Neuron (in vitro differentiated cells): ENCODE data around the gene FOXC2.

Experiments used
- H2AFZ ChIP-seq: one replicate; pipeline ENCODE4 v1.6.1; 2013; ENCODE audit warnings: low read depth, mild to moderate bottlenecking, inconsistent platforms, low read length, moderate library complexity
- H3K27me3 ChIP-seq: one replicate; pipeline ENCODE4 v1.6.1; 2013; ENCODE audit warnings: low read length; ENCODE audit not compliant: insufficient read depth
- H3K36me3 ChIP-seq: one replicate; pipeline ENCODE4 v1.6.1; 2013; ENCODE audit warnings: low read length; ENCODE audit not compliant: insufficient read depth
- H3K4me1 ChIP-seq: one replicate; pipeline ENCODE4 v1.6.1; 2013; ENCODE audit warnings: low read length; ENCODE audit not compliant: insufficient read depth
- H3K4me3 ChIP-seq: 2 replicates; pipeline ENCODE4 v1.5.1; 2013; ENCODE audit warnings: mild to moderate bottlenecking, low read length, moderate library complexity
- H3K9me3 ChIP-seq: one replicate; pipeline ENCODE4 v1.6.1; 2013; ENCODE audit warnings: low read length

Gene FOXC2

GRCh38 chr16:86538196-86538780, 28.3 kb upstream of the FOXC2 start:
- Histone ChIP-seq H3K27me3 (no peaks in the 10 kb centered on the region), H3K4me1 (no peaks in the 10 kb centered on the region), H3K4me3 (no peak overlapping the region), H2AFZ (no peak overlapping the region), H3K9me3 (no peaks in the 10 kb centered on the region), H3K36me3 (peaks cover 45% of the 10 kb centered on the region)

GRCh38 chr16:86540894-86541293, 25.7 kb upstream of the FOXC2 start:
- Histone ChIP-seq H2AFZ (no peak overlapping the region), H3K27me3 (no peaks in the 10 kb centered on the region), H3K4me1 (no peaks in the 10 kb centered on the region), H3K36me3 (peaks cover 57% of the 10 kb centered on the region), H3K4me3 (no peak overlapping the region), H3K9me3 (no peaks in the 10 kb centered on the region)

DNA sequence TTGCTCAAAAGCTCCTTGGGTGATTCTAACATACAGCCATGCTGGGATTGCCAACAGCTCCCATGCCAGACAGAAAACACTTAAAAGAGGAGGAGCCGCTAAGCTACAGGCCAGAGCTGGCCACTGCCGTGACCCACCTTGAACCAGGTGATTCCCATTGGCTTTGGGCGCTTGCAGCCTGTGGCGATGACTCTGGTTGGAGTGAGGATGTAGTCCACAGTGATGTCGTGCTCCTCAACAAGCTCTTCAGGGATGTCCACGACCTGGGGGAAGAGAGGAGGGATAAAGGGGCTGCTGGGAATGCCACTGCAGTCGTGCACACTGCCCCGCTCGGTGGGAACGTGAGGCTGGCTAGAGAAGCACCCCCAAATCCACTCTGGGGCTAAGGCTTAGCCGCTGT, 25.1 kb upstream of the FOXC2 start:
- H3K4me1 ChIP-seq, result no peaks in the 10 kb centered on the region
- H2AFZ ChIP-seq, result no peak overlapping the region
- H3K9me3 ChIP-seq, result no peaks in the 10 kb centered on the region
- no peak overlapping the region for H3K4me3 ChIP-seq
- peaks cover 59% of the 10 kb centered on the region for H3K36me3 ChIP-seq
- H3K27me3 ChIP-seq, result no peaks in the 10 kb centered on the region

GRCh38 chr16:86542756-86543750, 23.6 kb upstream of the FOXC2 start:
- no peak overlapping the region for H3K4me3 ChIP-seq
- H3K27me3 ChIP-seq, result no peaks in the 10 kb centered on the region
- H3K36me3 ChIP-seq, result peaks cover 60% of the 10 kb centered on the region
- H2AFZ ChIP-seq, result no peak overlapping the region
- no peaks in the 10 kb centered on the region for H3K4me1 ChIP-seq
- no peaks in the 10 kb centered on the region for H3K9me3 ChIP-seq

- Histone ChIP-seq H3K4me3 (no peak overlapping the region), H3K4me1 (no peaks in the 10 kb centered on the region), H3K27me3 (no peaks in the 10 kb centered on the region), H2AFZ (no peak overlapping the region), H3K36me3 (peaks cover 52% of the 10 kb centered on the region), H3K9me3 (no peaks in the 10 kb centered on the region)
Observed at GRCh38 chr16:86545481-86545880, 21.1 kb upstream of the FOXC2 start.

GRCh38 chr16:86545954-86546637, 20.5 kb upstream of the FOXC2 start:
- peaks cover 51% of the 10 kb centered on the region for H3K36me3 ChIP-seq
- H3K4me1 ChIP-seq, result no peaks in the 10 kb centered on the region
- H3K27me3 ChIP-seq, result no peaks in the 10 kb centered on the region
- H2AFZ ChIP-seq, result no peak overlapping the region
- no peaks in the 10 kb centered on the region for H3K9me3 ChIP-seq
- H3K4me3 ChIP-seq, result no peak overlapping the region

- H3K4me1 ChIP-seq, result no peaks in the 10 kb centered on the region
- no peaks in the 10 kb centered on the region for H3K27me3 ChIP-seq
- no peak overlapping the region for H3K4me3 ChIP-seq
- no peak overlapping the region for H2AFZ ChIP-seq
- no peaks in the 10 kb centered on the region for H3K9me3 ChIP-seq
- peaks cover 49% of the 10 kb centered on the region for H3K36me3 ChIP-seq
Observed at GRCh38 chr16:86546638-86547013, 20.0 kb upstream of the FOXC2 start.

GRCh38 chr16:86547286-86547685, 19.3 kb upstream of the FOXC2 start:
- Histone ChIP-seq H3K4me1 (no peaks in the 10 kb centered on the region), H3K4me3 (no peak overlapping the region), H3K9me3 (no peaks in the 10 kb centered on the region), H3K36me3 (peaks cover 45% of the 10 kb centered on the region), H2AFZ (no peak overlapping the region), H3K27me3 (no peaks in the 10 kb centered on the region)

- no peak overlapping the region for H3K4me3 ChIP-seq
- H3K27me3 ChIP-seq, result no peaks in the 10 kb centered on the region
- no peaks in the 10 kb centered on the region for H3K9me3 ChIP-seq
- H3K4me1 ChIP-seq, result peaks cover 3% of the 10 kb centered on the region
- peaks cover 47% of the 10 kb centered on the region for H3K36me3 ChIP-seq
- H2AFZ ChIP-seq, result no peak overlapping the region
Observed at GRCh38 chr16:86549076-86549892, 17.3 kb upstream of the FOXC2 start.

- H3K36me3 ChIP-seq, result peaks cover 43% of the 10 kb centered on the region
- H2AFZ ChIP-seq, result no peak overlapping the region
- no peaks in the 10 kb centered on the region for H3K27me3 ChIP-seq
- no peak overlapping the region for H3K4me3 ChIP-seq
- H3K4me1 ChIP-seq, result peaks cover 8% of the 10 kb centered on the region
- H3K9me3 ChIP-seq, result no peaks in the 10 kb centered on the region
Observed at GRCh38 chr16:86549893-86550190, 16.8 kb upstream of the FOXC2 start.

DNA sequence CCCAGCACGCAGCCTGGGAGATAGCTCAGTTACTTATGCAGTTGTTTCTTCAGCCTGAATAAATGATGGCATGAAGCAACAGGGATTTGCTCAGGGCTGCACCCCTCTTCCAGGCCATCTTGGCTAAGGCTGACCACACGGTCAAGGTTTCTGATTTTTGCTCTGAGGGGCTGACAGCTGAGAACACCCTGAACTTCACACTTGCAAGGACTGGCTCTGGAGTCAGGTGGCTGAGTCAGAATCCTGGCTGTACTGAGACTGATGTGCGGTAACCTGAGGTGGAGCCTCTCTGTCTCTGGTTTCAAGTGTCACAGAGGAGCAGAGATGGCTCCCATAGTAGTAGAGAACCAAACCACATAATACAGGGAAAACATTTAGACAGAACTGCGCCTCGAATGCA, 16.3 kb upstream of the FOXC2 start:
- Histone ChIP-seq H3K9me3 (no peaks in the 10 kb centered on the region), H3K4me1 (peaks cover 8% of the 10 kb centered on the region), H2AFZ (no peak overlapping the region), H3K27me3 (no peaks in the 10 kb centered on the region), H3K36me3 (peaks cover 40% of the 10 kb centered on the region), H3K4me3 (no peak overlapping the region)

DNA sequence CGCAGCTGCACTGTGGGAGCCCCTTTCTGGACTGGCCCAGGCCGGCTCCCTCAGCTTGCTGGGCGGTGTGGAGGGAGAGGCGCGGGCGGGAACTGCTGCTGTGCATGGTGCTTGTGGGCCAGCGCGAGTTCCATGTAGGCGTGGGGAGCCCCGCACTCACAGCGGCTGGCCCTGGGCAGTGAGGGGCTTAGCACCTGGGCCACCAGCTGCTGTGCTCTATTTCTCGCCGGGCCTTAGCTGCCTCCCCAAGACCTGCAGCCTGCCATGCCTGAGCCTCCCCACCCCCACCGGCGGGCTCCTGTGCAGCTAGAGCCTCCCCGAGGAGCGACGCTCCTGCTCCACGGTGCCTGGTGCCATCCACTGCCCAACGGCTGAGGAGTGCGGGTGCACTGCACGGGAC, 13.3 kb upstream of the FOXC2 start:
- Histone ChIP-seq H2AFZ (no peak overlapping the region), H3K36me3 (peaks cover 22% of the 10 kb centered on the region), H3K9me3 (no peaks in the 10 kb centered on the region), H3K4me1 (peaks cover 14% of the 10 kb centered on the region), H3K27me3 (peaks cover 2% of the 10 kb centered on the region), H3K4me3 (no peak overlapping the region)

DNA sequence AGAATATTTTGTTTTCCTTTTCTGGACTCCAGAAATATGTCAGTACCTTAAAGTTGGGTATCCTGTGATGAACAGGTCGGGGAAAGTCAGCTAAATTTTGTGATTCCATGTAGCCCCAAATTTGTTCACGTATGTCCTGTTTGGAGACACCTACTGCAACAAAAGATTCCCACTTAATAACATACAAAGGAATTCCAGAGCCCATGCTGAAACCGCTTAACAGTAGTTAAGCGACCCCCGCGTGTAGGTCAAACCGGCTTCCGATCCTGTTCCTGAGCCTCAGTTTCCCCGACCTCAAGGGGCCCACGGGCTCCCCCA, 12.1 kb upstream of the FOXC2 start:
- Histone ChIP-seq H3K4me3 (peak overlapping the region; percentile 97), H2AFZ (peak overlapping the region; percentile 44), H3K27me3 (peaks cover 2% of the 10 kb centered on the region), H3K4me1 (peaks cover 14% of the 10 kb centered on the region), H3K9me3 (no peaks in the 10 kb centered on the region), H3K36me3 (peaks cover 19% of the 10 kb centered on the region)
